K562 (cell line): ENCODE measurements around the gene PCAT6.

Source experiments
- TAF1 ChIP-seq: IDR thresholded peaks from 2 replicates; pipeline ENCODE4 v1.6.1; 2011; ENCODE audit warnings: mild to moderate bottlenecking, low read length, moderate library complexity; ENCODE audit not compliant: insufficient read depth, control insufficient read depth, severe bottlenecking; ENCODE audit errors: extremely low read depth
- ZC3H11A ChIP-seq: IDR thresholded peaks from 2 replicates; pipeline ENCODE4 v1.6.1; 2012; ENCODE audit warnings: low read depth, low read length, improper control_type of control experiment
- TF ChIP-seq, protein P1 (sequence below): fragments of 250-450 bp; sonication (Bioruptor Pico); IDR thresholded peaks from 2 replicates; pipeline ENCODE4 v1.5.1; 2021; ENCODE audit warnings: mild to moderate bottlenecking
- TF ChIP-seq, protein P2 (sequence below): sonication (generic); formaldehyde crosslinking; IDR thresholded peaks from 2 replicates; pipeline ENCODE4 v1.8.1; 2023; ENCODE audit warnings: mild to moderate bottlenecking, missing genetic modification reagents

DNA sequence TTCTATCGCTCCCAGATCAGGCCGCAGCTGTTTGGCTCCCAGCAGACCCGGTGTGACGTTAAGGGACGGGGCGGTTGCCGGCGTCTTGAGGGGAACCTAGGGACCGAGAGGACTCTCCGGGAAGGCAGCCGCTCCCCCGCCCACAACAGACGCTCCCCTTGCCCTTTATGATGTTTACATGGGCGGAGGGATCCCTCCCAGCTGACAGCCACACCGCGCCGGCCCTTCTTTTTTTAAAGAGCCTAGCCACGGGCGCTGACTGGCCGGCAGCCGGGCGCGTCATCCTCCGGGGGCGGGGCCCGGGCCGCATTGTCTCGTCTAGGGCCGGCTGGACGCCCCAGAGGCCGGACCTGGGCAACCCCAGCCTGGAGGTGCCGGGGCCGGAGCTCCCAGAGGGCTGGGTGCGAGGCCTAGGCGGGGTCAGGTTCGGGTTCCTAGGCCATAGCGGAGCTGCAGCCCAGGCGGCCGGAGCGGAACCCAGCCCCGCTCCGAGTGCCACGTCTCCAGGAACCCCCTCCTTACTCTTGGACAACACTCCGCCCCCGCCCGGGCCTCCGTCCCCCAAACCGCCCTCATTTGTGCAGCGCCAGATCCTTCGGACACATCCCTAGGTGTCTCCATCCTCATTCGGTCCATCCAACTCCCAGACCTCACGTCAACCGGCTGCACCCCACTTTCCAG is at the start of gene PCAT6:
- TF ChIP-seq TAF1 (peak; percentile 79), ZC3H11A (no peak)
- TF ChIP-seq, protein P1, sequence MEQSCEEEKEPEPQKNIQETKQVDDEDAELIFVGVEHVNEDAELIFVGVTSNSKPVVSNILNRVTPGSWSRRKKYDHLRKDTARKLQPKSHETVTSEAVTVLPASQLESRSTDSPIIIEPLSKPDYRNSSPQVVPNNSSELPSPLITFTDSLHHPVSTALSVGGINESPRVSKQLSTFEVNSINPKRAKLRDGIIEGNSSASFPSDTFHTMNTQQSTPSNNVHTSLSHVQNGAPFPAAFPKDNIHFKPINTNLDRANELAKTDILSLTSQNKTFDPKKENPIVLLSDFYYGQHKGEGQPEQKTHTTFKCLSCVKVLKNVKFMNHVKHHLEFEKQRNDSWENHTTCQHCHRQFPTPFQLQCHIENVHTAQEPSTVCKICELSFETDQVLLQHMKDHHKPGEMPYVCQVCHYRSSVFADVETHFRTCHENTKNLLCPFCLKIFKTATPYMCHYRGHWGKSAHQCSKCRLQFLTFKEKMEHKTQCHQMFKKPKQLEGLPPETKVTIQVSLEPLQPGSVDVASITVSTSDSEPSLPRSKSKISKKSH = no peak
- TF ChIP-seq, protein P2, sequence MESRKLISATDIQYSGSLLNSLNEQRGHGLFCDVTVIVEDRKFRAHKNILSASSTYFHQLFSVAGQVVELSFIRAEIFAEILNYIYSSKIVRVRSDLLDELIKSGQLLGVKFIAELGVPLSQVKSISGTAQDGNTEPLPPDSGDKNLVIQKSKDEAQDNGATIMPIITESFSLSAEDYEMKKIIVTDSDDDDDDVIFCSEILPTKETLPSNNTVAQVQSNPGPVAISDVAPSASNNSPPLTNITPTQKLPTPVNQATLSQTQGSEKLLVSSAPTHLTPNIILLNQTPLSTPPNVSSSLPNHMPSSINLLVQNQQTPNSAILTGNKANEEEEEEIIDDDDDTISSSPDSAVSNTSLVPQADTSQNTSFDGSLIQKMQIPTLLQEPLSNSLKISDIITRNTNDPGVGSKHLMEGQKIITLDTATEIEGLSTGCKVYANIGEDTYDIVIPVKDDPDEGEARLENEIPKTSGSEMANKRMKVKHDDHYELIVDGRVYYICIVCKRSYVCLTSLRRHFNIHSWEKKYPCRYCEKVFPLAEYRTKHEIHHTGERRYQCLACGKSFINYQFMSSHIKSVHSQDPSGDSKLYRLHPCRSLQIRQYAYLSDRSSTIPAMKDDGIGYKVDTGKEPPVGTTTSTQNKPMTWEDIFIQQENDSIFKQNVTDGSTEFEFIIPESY (CRISPR knock-in tag) = no peak
